Activated effector memory CD4-positive, alpha-beta T cell treated with anti-CD3 and anti-CD28 coated beads, Interleukin-2, amount 50 U/mL, for 16 hours (primary cell): ENCODE measurements around the gene TSPAN16.
"Not testable (repeated sequence)": the region's sequence is repeated elsewhere in the genome, so short reads cannot be mapped to it uniquely, and the experiment has no call there.

Source experiments
- DNase-seq: peaks from one replicate; pipeline ENCODE4 v3.0.0-alpha.2; 2020

Gene TSPAN16

DNA sequence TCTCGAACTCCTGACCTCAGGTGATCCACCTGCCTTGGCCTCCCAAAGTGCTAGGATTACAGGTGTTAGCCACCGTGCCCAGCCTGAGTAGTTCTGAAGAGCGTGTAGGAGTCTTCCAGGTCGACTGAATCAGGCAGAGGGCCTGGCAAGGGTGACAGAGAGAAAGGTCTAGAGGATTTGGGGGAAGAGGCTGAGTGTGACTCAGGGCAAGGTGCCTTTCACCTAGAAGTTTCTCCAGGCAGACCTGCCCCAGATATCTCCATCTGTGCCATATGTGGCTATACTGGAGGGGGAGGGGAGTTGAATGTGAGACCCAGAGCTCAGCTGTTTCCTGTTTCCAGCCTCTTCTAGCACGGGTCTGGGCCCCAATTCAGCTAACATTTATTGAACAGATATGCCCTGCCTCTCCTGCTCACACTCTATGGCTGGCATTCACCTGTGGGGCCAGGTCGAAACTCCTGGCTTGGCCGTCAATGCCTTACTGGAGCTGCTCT is 51.6 kb downstream of the TSPAN16 start:
- no peak for DNase-seq

DNA sequence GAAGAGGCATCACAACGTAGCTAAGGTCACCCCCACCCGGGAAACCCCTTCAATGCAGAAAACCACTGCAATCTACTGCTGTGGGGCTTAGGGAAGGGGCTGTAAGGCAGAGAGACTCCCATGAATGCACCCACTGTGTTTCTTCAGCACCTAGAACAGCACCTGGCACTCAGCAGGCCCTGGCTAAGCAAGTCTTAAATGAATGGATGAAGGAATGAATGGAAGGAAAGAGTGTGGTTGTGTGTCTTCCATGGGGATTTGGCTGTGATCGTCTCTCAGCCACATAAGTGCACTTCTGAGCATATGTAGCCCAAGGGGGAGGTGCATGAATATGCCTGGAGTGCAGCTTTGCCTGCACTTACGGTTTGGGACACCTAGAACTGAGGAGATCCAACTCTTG is 53.2 kb downstream of the TSPAN16 start:
- DNase-seq = no peak

DNA sequence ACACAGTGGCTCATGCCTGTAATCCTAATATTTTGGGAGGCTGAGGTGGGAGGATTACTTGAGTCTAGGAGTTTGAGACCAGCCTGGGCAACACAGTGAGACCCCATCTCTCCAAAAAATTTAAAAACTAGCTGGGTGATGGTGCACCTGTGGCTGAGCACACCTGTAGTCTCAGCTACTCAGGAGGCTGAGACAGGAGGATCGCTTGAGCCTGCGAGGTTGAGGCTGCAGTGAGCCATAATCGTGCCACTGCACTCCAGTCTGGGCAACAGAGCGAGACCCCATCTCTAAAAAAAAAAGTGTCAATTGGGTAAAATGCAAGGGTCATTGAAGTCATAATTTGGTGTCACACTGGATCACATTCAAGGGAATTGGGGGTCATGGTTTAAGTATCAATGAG is 58.1 kb downstream of the TSPAN16 start:
- DNase-seq = not testable (repeated sequence)

GRCh38 chr19:11355160-11356073 is 59.5 kb downstream of the TSPAN16 start, which contains the start of gene PLPPR2:
Gene PLPPR2 (plus strand): TSS chr19:11355432. CDS start chr19:11357674, 2,242 bp downstream.
- DNase-seq = peak; percentile 93

DNA sequence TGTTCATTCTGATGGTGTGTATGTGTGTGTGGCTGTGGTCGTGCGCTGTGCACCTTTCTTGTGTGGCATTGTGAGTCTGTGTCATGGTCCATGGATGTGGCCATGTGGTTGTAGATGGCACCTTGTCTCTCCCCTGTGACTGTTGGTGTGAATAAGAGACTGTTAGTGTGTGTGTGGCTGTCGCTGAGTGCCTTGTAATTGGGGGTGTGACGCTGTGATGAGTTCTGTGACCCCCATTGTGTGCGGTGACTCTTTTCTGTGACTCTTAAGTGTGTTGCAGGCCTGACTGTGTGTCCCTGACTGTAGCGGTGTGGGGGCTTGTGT is 60.1 kb downstream of the TSPAN16 start:
- DNase-seq = no peak

- no peak for DNase-seq
These were observed 61.0 kb downstream of the TSPAN16 start for GRCh38 chr19:11356676-11357550.

DNA sequence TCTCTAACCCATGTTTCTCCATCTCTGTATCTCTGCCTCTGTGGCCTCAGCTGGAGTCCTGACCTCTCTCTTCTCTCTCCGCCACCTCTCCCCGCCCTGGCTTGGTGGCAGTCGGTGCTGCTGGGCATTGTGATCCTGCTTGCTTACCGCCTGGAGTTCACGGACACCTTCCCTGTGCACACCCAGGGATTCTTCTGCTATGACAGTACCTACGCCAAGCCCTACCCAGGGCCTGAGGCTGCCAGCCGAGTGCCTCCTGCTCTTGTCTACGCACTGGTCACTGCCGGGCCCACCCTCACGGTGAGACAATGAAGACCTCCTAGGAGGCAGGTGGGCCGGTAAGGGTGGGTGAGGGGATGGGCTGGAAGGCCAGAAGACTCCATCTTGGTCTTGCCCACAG is 63.5 kb downstream of the TSPAN16 start:
- no peak for DNase-seq

- DNase-seq = no peak
These were observed 65.2 kb downstream of the TSPAN16 start for GRCh38 chr19:11361037-11361770.

DNA sequence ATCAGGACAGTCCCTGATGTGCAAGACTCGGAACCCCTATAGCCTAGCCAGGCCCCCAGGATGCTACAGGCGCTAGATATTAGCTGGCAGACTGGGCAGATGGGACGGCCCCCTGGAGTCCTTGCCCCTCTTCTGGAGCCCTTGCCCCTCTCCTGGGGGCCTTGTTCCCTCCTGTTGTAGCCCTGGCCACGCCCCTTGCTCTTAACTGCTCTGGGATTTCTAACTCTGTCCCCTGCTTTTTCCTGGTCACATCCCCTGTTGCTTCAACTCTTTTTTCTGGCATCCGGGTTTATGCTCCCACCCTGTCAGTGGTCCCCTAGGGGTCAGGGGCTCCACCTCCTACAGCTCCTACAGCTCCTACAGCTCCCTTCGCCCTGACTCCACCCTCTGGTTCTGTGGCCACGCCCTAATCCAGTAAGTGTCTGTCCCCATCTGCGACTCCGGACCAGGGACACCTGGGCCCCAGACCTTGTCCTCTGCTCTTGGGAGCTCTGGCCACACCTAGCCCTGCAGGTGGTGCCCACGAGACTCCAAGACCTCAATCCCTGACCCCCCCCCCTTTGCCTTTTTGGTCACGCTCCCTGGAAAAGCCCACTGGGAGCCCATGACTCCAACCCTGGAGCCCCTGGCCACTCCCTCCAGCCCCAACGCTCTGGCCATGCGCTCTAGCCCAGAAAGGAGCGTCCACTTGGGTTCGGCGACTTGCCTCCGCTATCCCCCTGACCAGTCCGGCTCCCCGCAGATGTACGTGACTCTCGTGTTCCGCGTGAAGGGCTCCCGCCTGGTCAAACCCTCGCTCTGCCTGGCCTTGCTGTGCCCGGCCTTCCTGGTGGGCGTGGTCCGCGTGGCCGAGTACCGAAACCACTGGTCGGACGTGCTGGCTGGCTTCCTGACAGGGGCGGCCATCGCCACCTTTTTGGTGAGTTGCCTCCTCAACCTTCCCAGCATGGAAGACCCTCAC is 66.1 kb downstream of the TSPAN16 start:
- DNase-seq = no peak

DNA sequence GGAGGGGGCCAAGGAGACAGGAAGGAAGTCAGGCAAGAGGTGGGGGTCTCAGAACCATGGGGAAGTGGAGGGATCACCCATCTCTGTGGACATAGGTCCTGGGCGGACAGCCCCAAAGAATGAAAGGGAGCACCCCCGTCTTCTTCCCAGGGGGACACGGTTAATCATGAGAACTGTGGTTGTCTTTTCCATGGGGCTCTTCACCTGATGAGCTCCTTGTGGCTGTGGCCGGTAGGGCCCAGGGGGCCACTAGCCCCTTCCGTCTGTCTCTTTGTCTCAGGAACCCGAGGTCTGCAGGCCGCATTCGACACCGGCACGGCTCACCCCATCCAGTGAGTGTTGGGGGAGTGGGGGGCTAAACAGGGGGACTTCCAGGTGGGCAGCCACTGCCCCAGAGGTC is 67.9 kb downstream of the TSPAN16 start:
- DNase-seq = no peak

DNA sequence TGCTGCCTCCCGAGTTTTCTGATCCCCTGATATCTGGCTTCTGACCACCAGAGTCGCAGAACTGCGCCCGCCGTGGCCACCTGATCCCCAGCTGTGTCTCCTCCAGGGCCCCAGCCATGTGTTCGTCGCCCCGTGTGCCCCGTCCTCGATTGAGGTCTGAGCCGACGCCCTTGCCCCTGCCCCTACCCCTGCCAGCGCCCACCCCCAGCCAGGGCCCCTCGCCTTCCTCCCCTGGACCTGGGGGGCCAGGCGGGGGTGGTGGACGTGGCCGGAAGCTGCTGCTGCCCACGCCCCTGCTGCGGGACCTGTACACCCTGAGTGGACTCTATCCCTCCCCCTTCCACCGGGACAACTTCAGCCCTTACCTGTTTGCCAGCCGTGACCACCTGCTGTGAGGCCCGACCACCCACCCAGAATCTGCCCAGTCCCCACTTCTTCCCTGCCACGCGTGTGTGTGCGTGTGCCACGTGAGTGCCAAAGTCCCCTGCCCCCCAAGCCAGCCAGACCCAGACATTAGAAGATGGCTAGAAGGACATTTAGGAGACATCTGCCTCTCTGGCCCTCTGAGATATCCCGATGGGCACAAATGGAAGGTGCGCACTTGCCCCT is 68.4 kb downstream of the TSPAN16 start:
- no peak for DNase-seq

DNA sequence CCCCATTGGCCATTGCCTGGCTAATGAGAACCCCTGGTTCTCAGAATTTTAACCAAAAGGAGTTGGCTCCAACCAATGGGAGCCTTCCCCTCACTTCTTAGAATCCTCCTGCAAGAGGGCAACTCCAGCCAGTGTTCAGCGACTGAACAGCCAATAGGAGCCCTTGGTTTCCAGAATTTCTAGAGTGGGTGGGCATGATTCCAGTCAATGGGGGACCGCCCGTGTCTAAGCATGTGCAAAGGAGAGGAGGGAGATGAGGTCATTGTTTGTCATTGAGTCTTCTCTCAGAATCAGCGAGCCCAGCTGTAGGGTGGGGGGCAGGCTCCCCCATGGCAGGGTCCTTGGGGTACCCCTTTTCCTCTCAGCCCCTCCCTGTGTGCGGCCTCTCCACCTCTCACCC is 69.0 kb downstream of the TSPAN16 start:
- DNase-seq = no peak
